Esophagus squamous epithelium (tissue), 5 donors: ENCODE results near the gene SMIM38. TPM values are rescaled to one million over a fixed set of nuclear protein-coding genes. Genes with fewer than 3 reads are reported as not detected.
"Not testable (repeated sequence)": the region's sequence is repeated elsewhere in the genome, so short reads cannot be mapped to it uniquely, and the experiment has no call there.

ENCODE experiments used
- DNase-seq: peaks from one replicate; lab custom pipeline; 2025; lab: John Stamatoyannopoulos, UW
- H3K27ac ChIP-seq, 4 donors: fragments of 200-600 bp; sonication (generic); one replicate each; pipeline ENCODE4 v1.5.1; 2016 to 2019; ENCODE audit warnings: mild to moderate bottlenecking in 1 of 4
- H3K27me3 ChIP-seq, 4 donors: fragments of 200-600 bp; sonication (generic); 1 replicate in 3 of 4; 2 replicates in 1 of 4; pipeline versions ENCODE4 v1.5.1 to v1.6.0; 2017 to 2021; ENCODE audit warnings: antibody characterized with exemption in 1 of 4
- H3K36me3 ChIP-seq, 3 donors: fragments of 200-600 bp; sonication (generic); one replicate each; pipeline ENCODE4 v1.5.1; 2016 to 2019
- H3K4me1 ChIP-seq, 3 donors: fragments of 200-600 bp; sonication (generic); one replicate each; pipeline ENCODE4 v1.5.1; 2017 to 2019
- H3K4me3 ChIP-seq, 4 donors: fragments of 200-600 bp; sonication (generic); 1 replicate in 3 of 4; 2 replicates in 1 of 4; pipeline ENCODE4 v1.5.1; 2016 to 2019; ENCODE audit warnings: mild to moderate bottlenecking in 2 of 4, moderate library complexity in 1 of 4
- H3K9me3 ChIP-seq, 3 donors: fragments of 200-600 bp; sonication (generic); one replicate each; pipeline ENCODE4 v1.5.1; 2016 to 2019
- CTCF ChIP-seq, 6 experiments: fragments of 450-650 bp in 4 of 6; fragments of 200-600 bp in 2 of 6; sonication (generic) in 2 of 6; IDR thresholded peaks; one replicate each; pipeline ENCODE4 v1.5.1; 2016 to 2019; ENCODE audit warnings: antibody characterized with exemption in 6 of 6, mild to moderate bottlenecking in 4 of 6, moderate library complexity in 4 of 6
- POLR2A ChIP-seq, 4 donors: fragments of 450-650 bp; IDR thresholded peaks; one replicate each; pipeline ENCODE4 v1.6.1; 2017; ENCODE audit warnings: antibody characterized with exemption in 4 of 4, mild to moderate bottlenecking in 4 of 4, moderate library complexity in 3 of 4
- WGBS, 2 donors: methylation state at CpG; one replicate each; pipeline ENCODE4 v1.1.5; 2018; 5-methylcytosine and 5-hydroxymethylcytosine counted together
- intact Hi-C: fragments of 100-400 bp; cut with DNase I; formaldehyde crosslinking; loops from one replicate; pipeline ENCODE4 v1.15.0; 2022
- total RNA-seq, 4 donors: library from RNA; depleted of rRNA; stranded (reverse); fragments of >200 nt; gene quantifications; one replicate each; pipeline ENCODE4 v1.1.0, GENCODE V29; 2016
- donor health status: DM: yes; HTN: yes; CAD: no.

The SMIM38 gene
- total RNA-seq, 4 donors from 2014 or later, result 0.15 to 0.19 TPM; not detected in 2

- H3K27ac ChIP-seq, result no peak overlapping the region
- H3K4me3 ChIP-seq, result no peak overlapping the region
- no peak for DNase-seq
- intact Hi-C loops, result no loop called here
- H3K9me3 ChIP-seq, result no peaks in the 10 kb centered on the region
- WGBS, 2 donors, result 85% methylated on average over 4 of the region's 4 CpGs
- H3K36me3 ChIP-seq, result no peaks in the 10 kb centered on the region
- TF ChIP-seq CTCF (IDR thresholded peaks at IDR 0.05) (no peak), POLR2A (IDR thresholded peaks at IDR 0.05) (no peak)
- peaks cover 9 to 29% (median 9%) of the 10 kb centered on the region in 3 donors for H3K4me1 ChIP-seq
- H3K27me3 ChIP-seq, result no peaks in the 10 kb centered on the region
These were observed 22.5 kb upstream of the SMIM38 start for GRCh38 chr11:69133251-69133650.

GRCh38 chr11:69134182-69134581 lies 21.6 kb upstream of the SMIM38 start:
- DNase-seq, H3K36me3 ChIP-seq, H3K9me3 ChIP-seq, intact Hi-C loops, H3K27ac ChIP-seq, H3K4me3 ChIP-seq, H3K27me3 ChIP-seq: not testable (repeated sequence)
- 86 to 90% methylated on average over 1 of the region's 2 CpGs for WGBS, 2 donors
- peaks cover 9 to 29% (median 9%) of the 10 kb centered on the region in 3 donors for H3K4me1 ChIP-seq

- Histone ChIP-seq H3K4me3 (no peak overlapping the region), H3K4me1 (peaks cover 9 to 29% (median 9%) of the 10 kb centered on the region in 3 donors), H3K36me3 (no peaks in the 10 kb centered on the region), H3K27me3 (no peaks in the 10 kb centered on the region), H3K9me3 (no peaks in the 10 kb centered on the region), H3K27ac (no peak overlapping the region)
- 86 to 95% methylated on average over 7 to 8 of the region's 8 CpGs for WGBS, 2 donors
- no peak for TF ChIP-seq POLR2A (IDR thresholded peaks at IDR 0.05)
- no peak for TF ChIP-seq CTCF (IDR thresholded peaks at IDR 0.05)
- intact Hi-C loops, result no loop called here
- no peak for DNase-seq
These were observed 20.8 kb upstream of the SMIM38 start for GRCh38 chr11:69134957-69135356.

- Histone ChIP-seq H3K4me3 (no peak overlapping the region), H3K9me3 (no peaks in the 10 kb centered on the region), H3K36me3 (no peaks in the 10 kb centered on the region), H3K27ac (no peak overlapping the region), H3K4me1 (peaks cover 13 to 35% (median 15%) of the 10 kb centered on the region in 3 donors), H3K27me3 (no peaks in the 10 kb centered on the region)
- DNase-seq, result no peak
- intact Hi-C loops, result no loop called here
- 76 to 77% methylated on average over 7 of the region's 14 CpGs for WGBS, 2 donors
- TF ChIP-seq CTCF (IDR thresholded peaks at IDR 0.05), result no peak
- no peak for TF ChIP-seq POLR2A (IDR thresholded peaks at IDR 0.05)
These were observed 20.0 kb upstream of the SMIM38 start for GRCh38 chr11:69135420-69136363.

- no peak overlapping the region for H3K4me3 ChIP-seq
- H3K27me3 ChIP-seq, result no peaks in the 10 kb centered on the region
- TF ChIP-seq POLR2A (IDR thresholded peaks at IDR 0.05) (no peak), CTCF (IDR thresholded peaks at IDR 0.05) (no peak)
- H3K4me1 ChIP-seq, result peaks cover 13 to 39% (median 15%) of the 10 kb centered on the region in 3 donors
- no peak for DNase-seq
- intact Hi-C loops, result no loop called here
- no peak overlapping the region for H3K27ac ChIP-seq
- no peaks in the 10 kb centered on the region for H3K36me3 ChIP-seq
- H3K9me3 ChIP-seq, result no peaks in the 10 kb centered on the region
- WGBS, 2 donors, result 100% methylated on average over 5 of the region's 9 CpGs; no CpG with 5 or more reads in 1 of the 2 donors
These were observed 19.3 kb upstream of the SMIM38 start for GRCh38 chr11:69136471-69136870.
